Panc1 (cell line): ENCODE measurements around the gene IFNL4. TPM values are rescaled to one million over a fixed set of nuclear protein-coding genes. Genes with fewer than 3 reads are reported as not detected.

ENCODE experiments used
- total RNA-seq: library from RNA; stranded (reverse); gene quantifications from one replicate; pipeline ENCODE4 v1.2.1, GENCODE V29; 2021; ENCODE audit not compliant: unreplicated experiment

IFNL4 gene
- total RNA-seq, 1 experiment from 2014 or later: not detected

Other genes with a start within 250 kb of the IFNL4 start
- 443 TPM for gene FBXO27, start 216.3 kb downstream of the IFNL4 start, total RNA-seq
- 10.3 TPM for gene ACP7, start 164.5 kb downstream of the IFNL4 start, total RNA-seq
- 311 TPM for gene PAK4, start 123.1 kb downstream of the IFNL4 start, total RNA-seq
- gene NCCRP1, start 51.9 kb downstream of the IFNL4 start, total RNA-seq: 0.46 TPM
- 0.33 TPM for gene SYCN, start 44.6 kb downstream of the IFNL4 start, total RNA-seq
- not detected for gene IFNL3, start 3.9 kb downstream of the IFNL4 start, total RNA-seq
- 0.33 TPM for gene IFNL2, start 19.5 kb upstream of the IFNL4 start, total RNA-seq
- 0.57 TPM for gene IFNL1, start 47.6 kb upstream of the IFNL4 start, total RNA-seq
- 15.2 TPM for gene LRFN1, start 72.0 kb upstream of the IFNL4 start, total RNA-seq
- gene GMFG, start 87.2 kb upstream of the IFNL4 start, total RNA-seq: 3.7 TPM
- gene SAMD4B, start 93.6 kb upstream of the IFNL4 start, total RNA-seq: 1,339 TPM
- gene PAF1, start 142.2 kb upstream of the IFNL4 start, total RNA-seq: 901 TPM
- 739 TPM for gene MED29, start 142.5 kb upstream of the IFNL4 start, total RNA-seq
- gene ZFP36, start 158.0 kb upstream of the IFNL4 start, total RNA-seq: 414 TPM
- gene PLEKHG2, start 163.8 kb upstream of the IFNL4 start, total RNA-seq: 1,988 TPM
- gene RPS16, start 187.1 kb upstream of the IFNL4 start, total RNA-seq: 27,832 TPM
- 1,614 TPM for gene SUPT5H, start 196.7 kb upstream of the IFNL4 start, total RNA-seq
- gene TIMM50, start 232.0 kb upstream of the IFNL4 start, total RNA-seq: 1,837 TPM